ENCODE results near the gene FOSL2.

GRCh38 chr2:28454016-28454930 lies 61.6 kb downstream of the FOSL2 start:
- TF ChIP-seq POLR2A (IDR thresholded peaks at IDR 0.05; ENCODE audit: low read length) (no peak), GATA1 (IDR thresholded peaks at IDR 0.05; ENCODE audit: low read depth, low read length) (no peak)

Data from erythroblast (primary cell).